HepG2 (cell line): ENCODE data around the gene RAB27B. TPM values are rescaled to one million over a fixed set of nuclear protein-coding genes. Genes with fewer than 3 reads are reported as not detected.

Experiments
- ATAC-seq: fragments of 200-7000 bp; cut with Tn5 transposase; 3 replicates; pipeline ENCODE4 v1.9.1; 2020; ENCODE audit warnings: mild to moderate bottlenecking, moderate library complexity
- BruUV-seq: library from RNA; stranded (reverse); fragments of 400-500 nt; replicated peaks from 2 replicates; lab custom pipeline; 2021; lab: Mats Ljungman, UMichigan
- CTCF ChIA-PET: fragments of 300-600 bp; formaldehyde crosslinking; extraction: SDS; loops from one replicate; lab custom pipeline; 2021; ENCODE audit warnings: low total read pairs, inconsistent platforms, low intra/inter-chr PET ratio; lab: Yijun Ruan, JAX
- POLR2A ChIA-PET: fragments of 350-600 bp; sonication (Branson Sonifier 250); formaldehyde crosslinking; loops from one replicate; lab custom pipeline; 2020; ENCODE audit warnings: antibody characterized with exemption, inconsistent platforms; lab: Yijun Ruan, JAX
- DNase-seq: peaks from one replicate; pipeline ENCODE4 v3.0.0-alpha.2; 2015; ENCODE audit warnings: low spot score
- FAIRE-seq: peaks from 3 replicates; lab custom pipeline; 2011; peaks lifted over from hg19 to GRCh38; lab: Jason Lieb, UNC
- H2AFZ ChIP-seq: one replicate; pipeline ENCODE4 v1.6.1; 2011; ENCODE audit warnings: low read length, inconsistent platforms
- H3K27ac ChIP-seq: fragments of 300-600 bp; 3 replicates; pipeline ENCODE4 v1.8.0; 2011; ENCODE audit warnings: mixed run types, mild to moderate bottlenecking, mixed read lengths, low read length, inconsistent platforms; ENCODE audit not compliant: insufficient read depth; ENCODE audit errors: extremely low read length
- H3K27me3 ChIP-seq, 2 experiments: fragments of 200-600 bp in 1 of 2; 2 replicates in 1 of 2; 3 replicates in 1 of 2; pipeline versions ENCODE4 v1.6.0 to v1.8.0; 2011; ENCODE audit warnings: low read length in 2 of 2, mild to moderate bottlenecking in 2 of 2, moderate library complexity in 2 of 2, inconsistent platforms in 1 of 2; ENCODE audit not compliant: insufficient read depth in 2 of 2, control insufficient read depth in 1 of 2
- H3K36me3 ChIP-seq, 2 experiments: fragments of 200-600 bp in 1 of 2; replicated peaks in 1 of 2; 2 replicates in 1 of 2; 3 replicates in 1 of 2; pipeline versions ENCODE4 v1.5.1 to v1.8.0; 2011; ENCODE audit warnings: low read length in 2 of 2, inconsistent platforms in 1 of 2; ENCODE audit not compliant: insufficient read depth in 2 of 2, control insufficient read depth in 1 of 2
- H3K4me1 ChIP-seq: 2 replicates; pipeline ENCODE4 v1.5.1; 2012; ENCODE audit warnings: low read length, inconsistent platforms; ENCODE audit not compliant: insufficient read depth
- H3K4me2 ChIP-seq: 2 replicates; pipeline ENCODE4 v1.6.0; 2011; ENCODE audit warnings: low read depth, low read length, inconsistent platforms
- H3K4me3 ChIP-seq, 3 experiments: fragments of 200-600 bp in 1 of 3; sonication (generic), shearing (Covaris generic) in 1 of 3; replicated peaks in 1 of 3; 2 replicates each; pipeline ENCODE4 v1.5.1; 2011 to 2016; ENCODE audit warnings: low read length in 3 of 3, inconsistent platforms in 2 of 3, low read depth in 2 of 3, mild to moderate bottlenecking in 2 of 3, control low read depth in 1 of 3, mixed read lengths in 1 of 3; ENCODE audit not compliant: insufficient read depth in 1 of 3
- H3K79me2 ChIP-seq: one replicate; pipeline ENCODE4 v1.6.1; 2011; ENCODE audit warnings: low read length, inconsistent platforms; ENCODE audit not compliant: insufficient read depth
- H3K9ac ChIP-seq: 2 replicates; pipeline ENCODE4 v1.6.0; 2011; ENCODE audit warnings: mild to moderate bottlenecking, low read depth, low read length, inconsistent platforms; ENCODE audit not compliant: insufficient read depth
- H3K9me3 ChIP-seq: 2 replicates; pipeline ENCODE4 v1.5.1; 2012; ENCODE audit warnings: mild to moderate bottlenecking, low read length
- H4K20me1 ChIP-seq: 2 replicates; pipeline ENCODE4 v1.6.0; 2011; ENCODE audit warnings: inconsistent platforms, mild to moderate bottlenecking, low read length, moderate library complexity; ENCODE audit not compliant: insufficient read depth
- ATF7 ChIP-seq, 2 experiments: fragments of 450-650 bp in 1 of 2; sonication (generic) in 1 of 2; formaldehyde crosslinking in 1 of 2; IDR thresholded peaks; 2 replicates each; pipeline versions ENCODE4 v1.4.0 to v1.6.1; 2016 to 2020; ENCODE audit warnings: antibody characterized with exemption in 1 of 2, mild to moderate bottlenecking in 1 of 2, missing genetic modification reagents in 1 of 2
- BRCA1 ChIP-seq: sonication (generic); formaldehyde crosslinking; IDR thresholded peaks from 2 replicates; pipeline ENCODE4 v1.4.0; 2020; ENCODE audit warnings: missing genetic modification reagents
- MTF1 ChIP-seq: sonication (generic); formaldehyde crosslinking; IDR thresholded peaks from 2 replicates; pipeline ENCODE4 v1.5.0; 2020; ENCODE audit warnings: missing genetic modification reagents
- MZF1 ChIP-seq: sonication (generic); formaldehyde crosslinking; IDR thresholded peaks from 2 replicates; pipeline ENCODE4 v1.8.1; 2023; ENCODE audit warnings: mild to moderate bottlenecking, missing genetic modification reagents, borderline replicate concordance
- ZBTB21 ChIP-seq: sonication (generic); formaldehyde crosslinking; IDR thresholded peaks from 2 replicates; pipeline ENCODE4 v1.4.0; 2020; ENCODE audit warnings: missing genetic modification reagents
- WGBS: methylation state at CpG from one replicate; pipeline ENCODE4 v1.1.6; 2017; ENCODE audit warnings: low lambda C conversion rate; 5-methylcytosine and 5-hydroxymethylcytosine counted together
- in situ Hi-C: cut with HindIII; loops from 2 replicates; pipeline ENCODE4 v1.10.0; 2017; ENCODE audit warnings: low pct_unique_long_range_greater_than_20kb; ENCODE audit not compliant: extremely low pct_ligation_motif_present
- intact Hi-C: fragments of 100-400 bp; cut with micrococcal nuclease; formaldehyde crosslinking; loops from one replicate; pipeline ENCODE4 v1.10.0; 2022; ENCODE audit not compliant: unreplicated experiment
- polyA plus RNA-seq, 8 experiments: library from polyadenylated mRNA; depleted of rRNA in 3 of 8; stranded (reverse) in 7 of 8; unstranded in 1 of 8; fragments of >200 nt; fragmentation: Illumina TruSeq in 4 of 8; extraction: Trizol in 4 of 8; gene quantifications; 2 replicates each; pipeline versions ENCODE4 v1.2.1 to v1.2.3, GENCODE V29; 2011 to 2016; ENCODE audit warnings: low read depth in 4 of 8, missing spikeins in 1 of 8, mixed read lengths in 1 of 8; ENCODE audit not compliant: insufficient read depth in 1 of 8
- total RNA-seq, 5 experiments: library from RNA; depleted of rRNA; stranded (reverse); fragments of >200 nt; fragmentation: Illumina TruSeq; extraction: Trizol; gene quantifications; 2 replicates each; pipeline ENCODE4 v1.2.3, GENCODE V29; 2016; ENCODE audit warnings: low read depth in 1 of 5
- TF ChIP-seq, protein P1 (sequence below): sonication (generic); formaldehyde crosslinking; IDR thresholded peaks from 2 replicates; pipeline ENCODE4 v1.9.0; 2021; ENCODE audit warnings: missing genetic modification reagents, borderline replicate concordance
- TF ChIP-seq, protein P2 (sequence below): sonication (generic); IDR thresholded peaks from 2 replicates; pipeline ENCODE4 v1.6.1; 2016; ENCODE audit warnings: low read depth, borderline replicate concordance

RAB27B gene
- total and polyA plus RNA-seq, 2 of the 13 experiments (the other 11 are each of a cell fraction or from before 2014, with no cell fraction given), result not detected

GRCh38 chr18:54888378-54888777 is 60.1 kb downstream of the RAB27B start:
- TF ChIP-seq MTF1 (CRISPR knock-in tag) (no peak), MZF1 (CRISPR knock-in tag) (no peak), BRCA1 (CRISPR knock-in tag) (no peak), ZBTB21 (CRISPR knock-in tag) (no peak), ATF7 (IDR thresholded peaks at IDR 0.05) (no peak), ATF7 (CRISPR knock-in tag; IDR thresholded peaks at IDR 0.05) (no peak)
- TF ChIP-seq, protein P1, sequence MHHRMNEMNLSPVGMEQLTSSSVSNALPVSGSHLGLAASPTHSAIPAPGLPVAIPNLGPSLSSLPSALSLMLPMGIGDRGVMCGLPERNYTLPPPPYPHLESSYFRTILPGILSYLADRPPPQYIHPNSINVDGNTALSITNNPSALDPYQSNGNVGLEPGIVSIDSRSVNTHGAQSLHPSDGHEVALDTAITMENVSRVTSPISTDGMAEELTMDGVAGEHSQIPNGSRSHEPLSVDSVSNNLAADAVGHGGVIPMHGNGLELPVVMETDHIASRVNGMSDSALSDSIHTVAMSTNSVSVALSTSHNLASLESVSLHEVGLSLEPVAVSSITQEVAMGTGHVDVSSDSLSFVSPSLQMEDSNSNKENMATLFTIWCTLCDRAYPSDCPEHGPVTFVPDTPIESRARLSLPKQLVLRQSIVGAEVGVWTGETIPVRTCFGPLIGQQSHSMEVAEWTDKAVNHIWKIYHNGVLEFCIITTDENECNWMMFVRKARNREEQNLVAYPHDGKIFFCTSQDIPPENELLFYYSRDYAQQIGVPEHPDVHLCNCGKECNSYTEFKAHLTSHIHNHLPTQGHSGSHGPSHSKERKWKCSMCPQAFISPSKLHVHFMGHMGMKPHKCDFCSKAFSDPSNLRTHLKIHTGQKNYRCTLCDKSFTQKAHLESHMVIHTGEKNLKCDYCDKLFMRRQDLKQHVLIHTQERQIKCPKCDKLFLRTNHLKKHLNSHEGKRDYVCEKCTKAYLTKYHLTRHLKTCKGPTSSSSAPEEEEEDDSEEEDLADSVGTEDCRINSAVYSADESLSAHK (CRISPR knock-in tag), result no peak
- TF ChIP-seq, protein P2, sequence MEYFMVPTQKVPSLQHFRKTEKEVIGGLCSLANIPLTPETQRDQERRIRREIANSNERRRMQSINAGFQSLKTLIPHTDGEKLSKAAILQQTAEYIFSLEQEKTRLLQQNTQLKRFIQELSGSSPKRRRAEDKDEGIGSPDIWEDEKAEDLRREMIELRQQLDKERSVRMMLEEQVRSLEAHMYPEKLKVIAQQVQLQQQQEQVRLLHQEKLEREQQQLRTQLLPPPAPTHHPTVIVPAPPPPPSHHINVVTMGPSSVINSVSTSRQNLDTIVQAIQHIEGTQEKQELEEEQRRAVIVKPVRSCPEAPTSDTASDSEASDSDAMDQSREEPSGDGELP, result no peak
- H3K9me3 ChIP-seq, result no peaks in the 10 kb centered on the region
- no peaks in the 10 kb centered on the region for H4K20me1 ChIP-seq
- ChIA-PET CTCF (no interaction called here), POLR2A (no interaction called here)
- H3K27me3 ChIP-seq, result no peaks in the 10 kb centered on the region; a peak in 2 of 5 replicates
- BruUV-seq, result no TSS peak
- no peak overlapping the region for H3K4me2 ChIP-seq
- DNase-seq (no peak), ATAC-seq (no peak), FAIRE-seq (no peak)
- no peak overlapping the region for H3K9ac ChIP-seq
- H3K36me3 ChIP-seq, result no peaks in the 10 kb centered on the region
- 4% methylated on average over 2 of the region's 2 CpGs for WGBS
- no peaks in the 10 kb centered on the region for H3K79me2 ChIP-seq
- no peak overlapping the region for H3K4me3 ChIP-seq
- H2AFZ ChIP-seq, result no peak overlapping the region
- no peaks in the 10 kb centered on the region for H3K4me1 ChIP-seq
- H3K27ac ChIP-seq, result no peak overlapping the region
- intact Hi-C loops, result no loop called here
- in situ Hi-C loops, result no loop called here
